ENCODE results near the gene COL15A1. TPM values are rescaled to one million over a fixed set of nuclear protein-coding genes. Genes with fewer than 3 reads are reported as not detected.
"Not testable (repeated sequence)": the region's sequence is repeated elsewhere in the genome, so short reads cannot be mapped to it uniquely, and the experiment has no call there.

The COL15A1 gene
- polyA plus RNA-seq, 1 donor (not counting 4 experiments of a cell fraction or from before 2014, with no cell fraction given), result not detected

GRCh38 chr9:99095565-99095964 lies 151.9 kb downstream of the COL15A1 start:
- Histone ChIP-seq H3K4me2 (ENCODE audit: control insufficient read depth, extremely low read depth, insufficient read depth, low read depth, low read length) (no peak overlapping the region), H3K27me3 (ENCODE audit: control insufficient read depth, extremely low read depth, insufficient read depth, low read length) (no peaks in the 10 kb centered on the region), H3K4me3 (ENCODE audit: control insufficient read depth in 2 of 3, extremely low read depth in 1 of 3, insufficient read depth in 2 of 3, low read depth in 1 of 3, low read length in 3 of 3) (no peak overlapping the region), H4K20me1 (ENCODE audit: control insufficient read depth, extremely low read depth, insufficient read depth, low read length) (no peaks in the 10 kb centered on the region), H3K79me2 (ENCODE audit: control insufficient read depth, insufficient read depth, low read length) (no peaks in the 10 kb centered on the region), H3K9me3 (ENCODE audit: control insufficient read depth, low read depth, low read length) (no peaks in the 10 kb centered on the region), H3K4me1 (ENCODE audit: control insufficient read depth, extremely low read depth, insufficient read depth, low read length) (no peaks in the 10 kb centered on the region), H3K27ac (ENCODE audit: control insufficient read depth, insufficient read depth, low read length) (no peak overlapping the region), H3K9me1 (ENCODE audit: control insufficient read depth, extremely low read depth, insufficient read depth, low read length) (no peaks in the 10 kb centered on the region), H2AFZ (ENCODE audit: control insufficient read depth, low read length) (no peak overlapping the region), H3K36me3 (ENCODE audit: control insufficient read depth in 2 of 2, extremely low read depth in 1 of 2, insufficient read depth in 2 of 2, low read length in 2 of 2) (no peaks in the 10 kb centered on the region), H3K9ac (ENCODE audit: control insufficient read depth, extremely low read depth, insufficient read depth, low read length) (no peak overlapping the region)
- no peak for FAIRE-seq
- dilution Hi-C loops (cut with MboI; ENCODE audit: extremely low pct_ligation_motif_present, low sequenced_read_pairs), result no loop called here
- DNase-seq (ENCODE audit: low read depth, low spot score), result no peak
- TF ChIP-seq CTCF (optimal IDR thresholded peaks at IDR 0.05 in 1 of 3, IDR thresholded peaks at IDR 0.05 in 1 of 3, conservative IDR thresholded peaks at IDR 0.05 in 1 of 3; ENCODE audit: extremely low read depth in 1 of 3, insufficient read depth in 2 of 3, low read length in 3 of 3), result no peak
- TF ChIP-seq EZH2 (IDR thresholded peaks at IDR 0.05; ENCODE audit: low read length), result no peak

- no peaks in the 10 kb centered on the region for H3K4me1 ChIP-seq (ENCODE audit: control insufficient read depth, extremely low read depth, insufficient read depth, low read length)
- H4K20me1 ChIP-seq (ENCODE audit: control insufficient read depth, extremely low read depth, insufficient read depth, low read length), result no peaks in the 10 kb centered on the region
- DNase-seq (ENCODE audit: low read depth, low spot score), result no peak
- no peak for FAIRE-seq
- H3K79me2 ChIP-seq (ENCODE audit: control insufficient read depth, insufficient read depth, low read length), result no peaks in the 10 kb centered on the region
- no peak overlapping the region for H3K4me2 ChIP-seq (ENCODE audit: control insufficient read depth, extremely low read depth, insufficient read depth, low read depth, low read length)
- no peaks in the 10 kb centered on the region for H3K9me1 ChIP-seq (ENCODE audit: control insufficient read depth, extremely low read depth, insufficient read depth, low read length)
- dilution Hi-C loops (cut with MboI; ENCODE audit: extremely low pct_ligation_motif_present, low sequenced_read_pairs), result no loop called here
- H3K9me3 ChIP-seq (ENCODE audit: control insufficient read depth, low read depth, low read length), result no peaks in the 10 kb centered on the region
- H3K36me3 ChIP-seq (ENCODE audit: control insufficient read depth in 2 of 2, extremely low read depth in 1 of 2, insufficient read depth in 2 of 2, low read length in 2 of 2), result no peaks in the 10 kb centered on the region
- H3K4me3 ChIP-seq (ENCODE audit: control insufficient read depth in 2 of 3, extremely low read depth in 1 of 3, insufficient read depth in 2 of 3, low read depth in 1 of 3, low read length in 3 of 3), result no peak overlapping the region
- no peak overlapping the region for H3K27ac ChIP-seq (ENCODE audit: control insufficient read depth, insufficient read depth, low read length)
- H2AFZ ChIP-seq (ENCODE audit: control insufficient read depth, low read length), result no peak overlapping the region
- TF ChIP-seq CTCF (optimal IDR thresholded peaks at IDR 0.05 in 1 of 3, IDR thresholded peaks at IDR 0.05 in 1 of 3, conservative IDR thresholded peaks at IDR 0.05 in 1 of 3; ENCODE audit: extremely low read depth in 1 of 3, insufficient read depth in 2 of 3, low read length in 3 of 3) (no peak), EZH2 (IDR thresholded peaks at IDR 0.05; ENCODE audit: low read length) (no peak)
- H3K27me3 ChIP-seq (ENCODE audit: control insufficient read depth, extremely low read depth, insufficient read depth, low read length), result no peaks in the 10 kb centered on the region
- H3K9ac ChIP-seq (ENCODE audit: control insufficient read depth, extremely low read depth, insufficient read depth, low read length), result no peak overlapping the region
These were observed 152.7 kb downstream of the COL15A1 start for GRCh38 chr9:99096409-99096808.

- dilution Hi-C loops (cut with MboI; ENCODE audit: extremely low pct_ligation_motif_present, low sequenced_read_pairs); H4K20me1 ChIP-seq (ENCODE audit: control insufficient read depth, extremely low read depth, insufficient read depth, low read length); H3K79me2 ChIP-seq (ENCODE audit: control insufficient read depth, insufficient read depth, low read length); H3K9ac ChIP-seq (ENCODE audit: control insufficient read depth, extremely low read depth, insufficient read depth, low read length); H2AFZ ChIP-seq (ENCODE audit: control insufficient read depth, low read length); DNase-seq (ENCODE audit: low read depth, low spot score); H3K4me2 ChIP-seq (ENCODE audit: control insufficient read depth, extremely low read depth, insufficient read depth, low read depth, low read length); FAIRE-seq; H3K9me1 ChIP-seq (ENCODE audit: control insufficient read depth, extremely low read depth, insufficient read depth, low read length); H3K27ac ChIP-seq (ENCODE audit: control insufficient read depth, insufficient read depth, low read length); H3K27me3 ChIP-seq (ENCODE audit: control insufficient read depth, extremely low read depth, insufficient read depth, low read length); H3K4me3 ChIP-seq (ENCODE audit: control insufficient read depth in 2 of 3, extremely low read depth in 1 of 3, insufficient read depth in 2 of 3, low read depth in 1 of 3, low read length in 3 of 3); H3K9me3 ChIP-seq (ENCODE audit: control insufficient read depth, low read depth, low read length); H3K36me3 ChIP-seq (ENCODE audit: control insufficient read depth in 2 of 2, extremely low read depth in 1 of 2, insufficient read depth in 2 of 2, low read length in 2 of 2): not testable (repeated sequence)
- H3K4me1 ChIP-seq (ENCODE audit: control insufficient read depth, extremely low read depth, insufficient read depth, low read length), result peaks cover 22% of the 10 kb centered on the region
These were observed 156.3 kb downstream of the COL15A1 start for GRCh38 chr9:99099806-99100585.
